Mesothelial cell of epicardium (in vitro differentiated cells): Measurements from ENCODE around the gene DOCK4. TPM values are rescaled to one million over a fixed set of nuclear protein-coding genes. Genes with fewer than 3 reads are reported as not detected.

Experiments
- DNase-seq, 2 experiments: peaks; one replicate each; pipeline ENCODE4 v3.0.0; 2021; ENCODE audit warnings: low spot score in 2 of 2; ENCODE audit not compliant: unreplicated experiment in 2 of 2
- H3K27ac Mint-ChIP-seq: 2 replicates; pipeline ENCODE4 v1.8.0; 2021; ENCODE audit warnings: mixed read lengths
- H3K27me3 Mint-ChIP-seq: 2 replicates; pipeline ENCODE4 v1.8.0; 2021; ENCODE audit warnings: low read depth, mixed read lengths
- H3K36me3 Mint-ChIP-seq: 2 replicates; pipeline ENCODE4 v1.8.0; 2021; ENCODE audit warnings: mixed read lengths
- H3K4me1 Mint-ChIP-seq: 2 replicates; pipeline ENCODE4 v1.8.0; 2021; ENCODE audit warnings: mixed read lengths
- H3K4me3 Mint-ChIP-seq: 2 replicates; pipeline ENCODE4 v1.8.0; 2021; ENCODE audit warnings: mild to moderate bottlenecking, moderate library complexity, mixed read lengths
- H3K9me3 Mint-ChIP-seq: 2 replicates; pipeline ENCODE4 v1.8.0; 2021; ENCODE audit warnings: mixed read lengths
- total RNA-seq: library from RNA; stranded (reverse); gene quantifications from 3 replicates; pipeline ENCODE4 v1.2.1, GENCODE V29; 2021
- TF ChIP-seq, protein P1 (sequence below): fragments of 200-600 bp; sonication (generic); IDR thresholded peaks from one replicate; pipeline ENCODE4 v1.5.0; 2021; ENCODE audit warnings: antibody characterized with exemption; ENCODE audit not compliant: unreplicated experiment

DOCK4 gene
- total RNA-seq, 1 donor from 2014 or later, result 27.7 TPM

DNA sequence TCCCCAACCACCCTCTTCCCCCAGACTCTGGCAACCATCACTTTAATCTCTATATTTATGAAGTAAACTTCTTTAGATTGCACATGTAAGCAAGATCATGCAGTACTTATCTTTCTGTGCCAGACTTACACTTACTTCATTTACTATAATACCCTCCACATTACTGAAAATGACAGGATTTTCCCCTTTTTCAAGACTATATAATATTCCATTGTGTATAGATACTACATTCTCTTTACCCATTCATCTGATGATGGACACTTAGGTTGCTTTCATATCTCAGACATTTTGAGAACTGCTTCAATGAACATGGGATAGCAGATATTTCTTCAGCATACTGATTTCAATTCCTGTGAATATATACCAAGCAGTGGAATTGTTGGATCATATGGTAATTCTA, 4.4 kb downstream of the DOCK4 start:
- Mint-ChIP-seq H3K27ac (no peak overlapping the region), H3K36me3 (no peaks in the 10 kb centered on the region), H3K4me3 (no peak overlapping the region), H3K4me1 (peaks cover 32% of the 10 kb centered on the region), H3K27me3 (no peaks in the 10 kb centered on the region), H3K9me3 (no peaks in the 10 kb centered on the region)
- DNase-seq, result no peak
- TF ChIP-seq, protein P1, sequence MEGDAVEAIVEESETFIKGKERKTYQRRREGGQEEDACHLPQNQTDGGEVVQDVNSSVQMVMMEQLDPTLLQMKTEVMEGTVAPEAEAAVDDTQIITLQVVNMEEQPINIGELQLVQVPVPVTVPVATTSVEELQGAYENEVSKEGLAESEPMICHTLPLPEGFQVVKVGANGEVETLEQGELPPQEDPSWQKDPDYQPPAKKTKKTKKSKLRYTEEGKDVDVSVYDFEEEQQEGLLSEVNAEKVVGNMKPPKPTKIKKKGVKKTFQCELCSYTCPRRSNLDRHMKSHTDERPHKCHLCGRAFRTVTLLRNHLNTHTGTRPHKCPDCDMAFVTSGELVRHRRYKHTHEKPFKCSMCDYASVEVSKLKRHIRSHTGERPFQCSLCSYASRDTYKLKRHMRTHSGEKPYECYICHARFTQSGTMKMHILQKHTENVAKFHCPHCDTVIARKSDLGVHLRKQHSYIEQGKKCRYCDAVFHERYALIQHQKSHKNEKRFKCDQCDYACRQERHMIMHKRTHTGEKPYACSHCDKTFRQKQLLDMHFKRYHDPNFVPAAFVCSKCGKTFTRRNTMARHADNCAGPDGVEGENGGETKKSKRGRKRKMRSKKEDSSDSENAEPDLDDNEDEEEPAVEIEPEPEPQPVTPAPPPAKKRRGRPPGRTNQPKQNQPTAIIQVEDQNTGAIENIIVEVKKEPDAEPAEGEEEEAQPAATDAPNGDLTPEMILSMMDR, result no peak

DNA sequence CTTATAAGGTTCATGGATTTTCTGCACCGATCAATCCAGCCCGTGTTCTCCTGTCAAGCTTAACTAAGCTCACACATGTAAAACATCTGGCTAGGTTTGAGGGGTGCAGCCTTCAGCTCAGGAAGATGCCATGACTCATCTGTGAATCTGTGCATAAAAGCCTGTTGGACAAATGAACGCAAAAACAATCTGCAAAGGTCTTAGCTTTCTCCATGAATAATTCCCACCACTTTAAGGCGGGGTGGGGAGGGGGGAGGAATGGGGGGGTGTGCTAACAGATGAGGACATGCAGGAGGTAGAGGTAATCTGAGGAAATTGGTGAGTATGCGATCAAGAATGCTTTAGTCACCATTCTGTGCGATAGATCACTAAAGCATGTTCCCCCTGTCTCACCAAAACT, 4.8 kb downstream of the DOCK4 start:
- Mint-ChIP-seq H3K4me3 (no peak overlapping the region), H3K27ac (no peak overlapping the region), H3K36me3 (no peaks in the 10 kb centered on the region), H3K9me3 (no peaks in the 10 kb centered on the region), H3K27me3 (no peaks in the 10 kb centered on the region), H3K4me1 (peaks cover 29% of the 10 kb centered on the region)
- no peak for DNase-seq
- TF ChIP-seq, protein P1, result no peak

DNA sequence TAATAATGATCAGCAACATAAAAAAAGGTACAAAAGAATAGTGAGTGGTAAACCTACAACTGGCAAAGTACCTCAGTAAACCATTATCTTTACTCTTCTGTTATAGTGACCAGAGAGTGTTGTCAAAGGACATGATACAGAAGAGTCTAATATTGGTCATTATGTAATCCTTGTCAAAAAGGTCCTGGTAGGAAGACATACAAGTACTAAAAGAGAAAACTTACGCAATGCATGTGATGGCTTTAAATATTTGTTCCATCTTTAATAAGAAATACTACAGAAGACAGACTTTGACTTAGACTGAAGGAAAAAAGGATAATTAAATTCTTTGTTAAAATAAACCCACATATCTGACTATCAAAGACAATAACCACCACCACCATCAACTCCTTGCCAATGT, 6.5 kb downstream of the DOCK4 start:
- Mint-ChIP-seq H3K36me3 (no peaks in the 10 kb centered on the region), H3K27ac (no peak overlapping the region), H3K27me3 (no peaks in the 10 kb centered on the region), H3K4me1 (peaks cover 26% of the 10 kb centered on the region), H3K9me3 (no peaks in the 10 kb centered on the region), H3K4me3 (no peak overlapping the region)
- TF ChIP-seq, protein P1, result no peak
- DNase-seq, result no peak

- Mint-ChIP-seq H3K4me1 (peaks cover 21% of the 10 kb centered on the region), H3K9me3 (peaks cover under 1% of the 10 kb centered on the region), H3K4me3 (no peak overlapping the region), H3K36me3 (no peaks in the 10 kb centered on the region), H3K27ac (no peak overlapping the region), H3K27me3 (no peaks in the 10 kb centered on the region)
- DNase-seq, result no peak
- TF ChIP-seq, protein P1, result no peak
These were observed 7.1 kb downstream of the DOCK4 start for GRCh38 chr7:112199035-112199655.

DNA sequence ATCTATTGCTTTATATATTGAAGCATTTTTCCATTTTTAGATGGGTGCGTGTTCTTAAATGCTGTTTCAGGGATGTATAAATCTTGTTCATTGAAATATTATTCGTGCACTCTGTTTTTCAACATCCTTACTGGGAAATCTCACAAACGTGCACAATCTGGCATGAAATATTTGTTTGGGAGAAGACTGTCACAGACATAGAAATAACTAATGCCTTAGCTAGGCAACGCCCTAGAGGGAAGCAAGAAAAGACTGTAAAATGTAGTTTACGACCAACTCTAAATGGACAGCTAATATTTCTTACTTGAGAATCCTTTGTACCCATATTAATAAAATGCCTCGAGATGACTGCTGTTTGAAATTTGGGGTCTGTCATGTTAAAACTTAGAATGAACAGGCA, 8.9 kb downstream of the DOCK4 start:
- H3K27me3 Mint-ChIP-seq, result no peaks in the 10 kb centered on the region
- no peak for DNase-seq
- no peaks in the 10 kb centered on the region for H3K36me3 Mint-ChIP-seq
- TF ChIP-seq, protein P1, result no peak
- H3K4me1 Mint-ChIP-seq, result peaks cover 11% of the 10 kb centered on the region
- H3K9me3 Mint-ChIP-seq, result peaks cover 7% of the 10 kb centered on the region
- H3K4me3 Mint-ChIP-seq, result no peak overlapping the region
- no peak overlapping the region for H3K27ac Mint-ChIP-seq

DNA sequence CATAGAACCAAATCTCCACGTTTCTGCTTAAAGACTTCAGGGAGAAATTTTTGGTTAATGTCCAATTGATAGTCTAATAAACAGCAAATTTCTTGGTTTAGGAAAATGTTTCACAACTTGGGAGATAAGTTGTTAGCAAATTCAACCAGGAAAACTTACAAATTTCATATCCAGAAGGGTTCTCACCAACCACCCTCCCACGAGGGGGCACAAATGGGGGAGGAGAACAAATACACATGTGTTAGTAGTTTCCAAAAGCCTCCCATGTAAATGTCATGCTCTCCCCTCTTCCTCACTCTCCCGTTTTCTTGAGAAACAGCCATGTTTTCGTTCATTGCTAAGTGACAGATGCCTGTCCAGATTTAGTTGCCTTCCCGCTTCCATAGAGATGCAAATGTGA, 10.5 kb downstream of the DOCK4 start:
- TF ChIP-seq, protein P1, result no peak
- no peak overlapping the region for H3K27ac Mint-ChIP-seq
- no peaks in the 10 kb centered on the region for H3K27me3 Mint-ChIP-seq
- no peak for DNase-seq
- H3K4me3 Mint-ChIP-seq, result no peak overlapping the region
- no peaks in the 10 kb centered on the region for H3K36me3 Mint-ChIP-seq
- H3K9me3 Mint-ChIP-seq, result peaks cover 7% of the 10 kb centered on the region
- peaks cover 11% of the 10 kb centered on the region for H3K4me1 Mint-ChIP-seq
